Endothelial cell (in vitro differentiated cells): ENCODE results near the gene CCNA1. TPM values are rescaled to one million over a fixed set of nuclear protein-coding genes. Genes with fewer than 3 reads are reported as not detected.
A peak's percentile ranks its signal among the peaks of the same experiment; 100 is the strongest.

Source experiments
- DNase-seq: peaks from one replicate; pipeline ENCODE4 v3.0.0; 2021; ENCODE audit warnings: low spot score
- H3K27ac Mint-ChIP-seq: one replicate; pipeline ENCODE4 v1.8.0; 2021; ENCODE audit warnings: mixed read lengths, inconsistent platforms; ENCODE audit not compliant: unreplicated experiment
- H3K27me3 Mint-ChIP-seq: one replicate; pipeline ENCODE4 v1.8.0; 2021; ENCODE audit warnings: mild to moderate bottlenecking, moderate library complexity, mixed read lengths, inconsistent platforms; ENCODE audit not compliant: unreplicated experiment
- H3K36me3 Mint-ChIP-seq: one replicate; pipeline ENCODE4 v1.8.0; 2021; ENCODE audit warnings: mild to moderate bottlenecking, low read depth, mixed read lengths, inconsistent platforms; ENCODE audit not compliant: unreplicated experiment
- H3K4me1 Mint-ChIP-seq: one replicate; pipeline ENCODE4 v1.8.0; 2021; ENCODE audit warnings: mild to moderate bottlenecking, mixed read lengths, inconsistent platforms; ENCODE audit not compliant: unreplicated experiment
- H3K4me3 Mint-ChIP-seq: one replicate; pipeline ENCODE4 v1.8.0; 2021; ENCODE audit warnings: mild to moderate bottlenecking, mixed read lengths, inconsistent platforms; ENCODE audit not compliant: unreplicated experiment
- H3K9me3 Mint-ChIP-seq: one replicate; pipeline ENCODE4 v1.8.0; 2021; ENCODE audit warnings: mixed read lengths, inconsistent platforms; ENCODE audit not compliant: unreplicated experiment
- CTCF ChIP-seq: fragments of 200-600 bp; sonication (generic); IDR thresholded peaks from one replicate; pipeline ENCODE4 v1.5.0; 2021; ENCODE audit warnings: antibody characterized with exemption; ENCODE audit not compliant: unreplicated experiment
- total RNA-seq: library from RNA; stranded (reverse); fragmentation: NEBNext Ultra II Directional; extraction: Animal tissue kit (Norgen Biotek cat#: 25700); gene quantifications from one replicate; pipeline ENCODE4 v1.2.1, GENCODE V29; 2021; ENCODE audit not compliant: unreplicated experiment

Gene CCNA1
- total RNA-seq, 1 donor from 2014 or later, result not detected

GRCh38 chr13:36436811-36437210, 4.5 kb downstream of the CCNA1 start:
- Mint-ChIP-seq H3K27me3 (peaks cover 8% of the 10 kb centered on the region), H3K4me3 (no peak overlapping the region), H3K36me3 (no peaks in the 10 kb centered on the region), H3K9me3 (no peaks in the 10 kb centered on the region), H3K27ac (no peak overlapping the region), H3K4me1 (peaks cover 4% of the 10 kb centered on the region)
- no peak for DNase-seq
- no peak for TF ChIP-seq CTCF

GRCh38 chr13:36438594-36439483, 6.5 kb downstream of the CCNA1 start:
- Mint-ChIP-seq H3K27me3 (no peaks in the 10 kb centered on the region), H3K9me3 (no peaks in the 10 kb centered on the region), H3K36me3 (no peaks in the 10 kb centered on the region)

DNA sequence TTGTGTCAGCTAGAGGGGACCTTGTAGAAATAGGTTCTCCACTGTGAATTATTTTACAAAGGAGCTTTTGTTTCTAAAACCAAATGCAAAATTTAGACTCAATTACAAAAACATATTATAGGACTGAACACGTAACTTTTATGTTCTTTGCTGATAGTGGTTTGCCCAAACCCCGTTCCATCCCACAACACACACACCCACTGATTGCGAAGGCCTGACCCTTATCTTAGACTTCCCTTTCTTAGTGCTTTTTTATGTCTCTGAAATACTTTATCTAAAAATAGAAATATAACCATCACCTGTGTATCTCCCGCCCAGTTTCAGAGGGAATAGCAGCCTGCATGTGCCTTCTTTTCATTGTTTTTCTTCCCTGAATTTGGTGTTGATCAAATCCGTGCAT, 13.0 kb downstream of the CCNA1 start:
- TF ChIP-seq CTCF, result no peak
- Mint-ChIP-seq H3K27me3 (peaks cover 1% of the 10 kb centered on the region), H3K4me1 (no peaks in the 10 kb centered on the region), H3K27ac (no peak overlapping the region), H3K36me3 (no peaks in the 10 kb centered on the region), H3K4me3 (no peak overlapping the region), H3K9me3 (no peaks in the 10 kb centered on the region)
- no peak for DNase-seq

More at GRCh38 chr13:36438594-36439483, 6.5 kb downstream of the CCNA1 start:
- Mint-ChIP-seq H3K4me1 (no peaks in the 10 kb centered on the region), H3K4me3 (no peak overlapping the region), H3K27ac (no peak overlapping the region)
- TF ChIP-seq CTCF, result no peak
- DNase-seq, result no peak

DNA sequence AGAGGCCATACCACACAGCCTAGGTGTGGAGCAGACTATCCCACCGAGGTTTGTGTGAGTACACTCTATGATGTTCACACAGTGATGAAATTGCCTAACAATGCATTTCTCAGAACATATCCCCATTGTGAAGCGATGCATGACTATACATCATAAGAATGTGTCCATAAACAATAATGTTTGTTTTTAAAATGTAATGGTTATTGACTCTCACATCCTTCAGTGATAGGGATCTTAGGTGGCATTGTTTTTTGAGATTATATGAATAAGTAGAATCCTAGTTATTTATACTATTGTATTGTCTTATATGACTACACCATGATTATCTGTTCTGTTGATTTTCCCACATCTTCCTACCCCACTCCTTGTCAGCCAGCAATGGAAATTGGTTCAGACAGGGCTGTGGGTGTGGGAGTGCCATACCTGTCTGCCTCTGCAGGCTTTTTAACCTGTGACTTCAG, 13.6 kb downstream of the CCNA1 start:
- Mint-ChIP-seq H3K27me3 (peaks cover 1% of the 10 kb centered on the region), H3K4me1 (no peaks in the 10 kb centered on the region), H3K36me3 (no peaks in the 10 kb centered on the region), H3K27ac (no peak overlapping the region), H3K4me3 (no peak overlapping the region), H3K9me3 (no peaks in the 10 kb centered on the region)
- TF ChIP-seq CTCF, result no peak
- DNase-seq, result no peak

DNA sequence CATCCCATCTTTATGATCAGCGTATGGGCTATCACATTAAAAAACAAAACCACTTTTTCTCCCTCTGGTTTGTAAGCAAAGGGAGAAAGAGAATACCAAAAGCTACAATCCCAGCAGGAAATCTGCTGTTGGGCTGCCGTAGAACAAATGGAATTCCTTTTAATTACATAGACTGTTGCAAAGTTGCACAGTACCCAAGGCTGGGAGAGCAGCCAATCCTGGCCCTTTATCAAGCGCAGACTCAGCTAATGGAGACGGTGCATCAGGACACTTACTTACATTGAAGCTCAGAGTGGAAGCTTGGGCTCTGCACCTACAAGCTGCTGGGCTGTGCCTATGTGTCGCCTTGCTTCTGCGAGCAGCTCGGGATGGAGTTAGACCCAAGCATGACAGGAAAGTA, 15.2 kb downstream of the CCNA1 start:
- Mint-ChIP-seq H3K4me3 (no peak overlapping the region), H3K36me3 (no peaks in the 10 kb centered on the region), H3K9me3 (no peaks in the 10 kb centered on the region), H3K27ac (no peak overlapping the region), H3K27me3 (peaks cover 4% of the 10 kb centered on the region), H3K4me1 (no peaks in the 10 kb centered on the region)
- DNase-seq, result no peak
- peak; percentile 26 for TF ChIP-seq CTCF
